Omental fat pad (tissue), 4 donors: ENCODE data around the gene DNMT3B. TPM values are rescaled to one million over a fixed set of nuclear protein-coding genes. Genes with fewer than 3 reads are reported as not detected.

Experiments used
- ATAC-seq: fragments of 150-250 bp; one replicate; pipeline ENCODE4 v1.9.1; 2016; ENCODE audit warnings: mild to moderate bottlenecking, moderate library complexity; ENCODE audit not compliant: low FRiP score
- DNase-seq: peaks from one replicate; pipeline ENCODE4 v3.0.0-alpha.2; 2019; ENCODE audit warnings: low spot score
- CTCF ChIP-seq, 3 donors: fragments of 450-650 bp; IDR thresholded peaks; one replicate each; pipeline ENCODE4 v1.5.1; 2016 to 2017; ENCODE audit warnings: antibody characterized with exemption in 3 of 3, mild to moderate bottlenecking in 3 of 3, moderate library complexity in 2 of 3
- total RNA-seq, 4 donors: library from RNA; depleted of rRNA; stranded (reverse); fragments of >200 nt; gene quantifications; one replicate each; pipeline ENCODE4 v1.1.0, GENCODE V29; 2016

DNMT3B gene
- total RNA-seq, 4 donors from 2014 or later: 0.24 to 2.0 (median 0.44) TPM

GRCh38 chr20:32849577-32849976 lies 87.4 kb downstream of the DNMT3B start:
- DNase-seq (no peak), ATAC-seq (no peak)
- no peak for TF ChIP-seq CTCF (IDR thresholded peaks at IDR 0.05)

- DNase-seq (no peak), ATAC-seq (no peak)
- no peak for TF ChIP-seq CTCF (IDR thresholded peaks at IDR 0.05)
These were observed 93.2 kb downstream of the DNMT3B start for GRCh38 chr20:32855387-32855786.

GRCh38 chr20:32858189-32858588 lies 96.0 kb downstream of the DNMT3B start:
- ATAC-seq: no peak
- no peak for TF ChIP-seq CTCF (IDR thresholded peaks at IDR 0.05)
- no peak for DNase-seq

Other genes starting within 250 kb of the DNMT3B start
- gene NOL4L, start 177.1 kb upstream of the DNMT3B start, total RNA-seq: 10 to 100 TPM in 3 of 4 donors, 1 to 10 TPM in 1; 6.8 to 15.3 (median 13.6) TPM
- gene C20orf203, start 88.4 kb upstream of the DNMT3B start, total RNA-seq: under 1 TPM in 2 of 4 donors, not detected in 2; 0.09 to 0.47 TPM
- gene COMMD7, start 18.9 kb upstream of the DNMT3B start, total RNA-seq: 10 to 100 TPM; 19.3 to 20.6 (median 19.8) TPM
- gene MAPRE1, start 57.6 kb downstream of the DNMT3B start, total RNA-seq: 100 to 1,000 TPM in 1 of 4 donors, 10 to 100 TPM in 3; 77.1 to 113 (median 89.5) TPM
- under 1 TPM in 1 of 4 donors, not detected in 3; 0.24 TPM for gene EFCAB8, start 96.5 kb downstream of the DNMT3B start, total RNA-seq
- not detected for gene SUN5, start 242.0 kb downstream of the DNMT3B start, total RNA-seq
- gene BPIFB2, start 245.3 kb downstream of the DNMT3B start, total RNA-seq: not detected